ENCODE measurements around the gene YY1. TPM values are rescaled to one million over a fixed set of nuclear protein-coding genes. Genes with fewer than 3 reads are reported as not detected.

Gene YY1
- total and polyA plus RNA-seq, 7 donors, result 23.8 to 58.4 (median 44.6) TPM

- Histone ChIP-seq H3K9me3 (no peaks in the 10 kb centered on the region), H3K4me1 (peaks cover 19% of the 10 kb centered on the region), H3K4me3 (no peak overlapping the region), H3K27ac (no peak overlapping the region), H3K36me3 (ENCODE audit: insufficient read depth in 1 of 2, low read depth in 1 of 2) (peaks cover 0 to 11% of the 10 kb centered on the region in 2 donors), H3K27me3 (ENCODE audit: insufficient read depth in 3 of 3, low read length in 2 of 3) (no peaks in the 10 kb centered on the region)
- 78 to 84% (median 79%) methylated on average over 10 of the region's 10 CpGs for WGBS, 3 donors
- no peak for DNase-seq
- intact Hi-C loops (cut with DNase I), result no loop called here
- no peak for ATAC-seq
- TF ChIP-seq, protein P1, sequence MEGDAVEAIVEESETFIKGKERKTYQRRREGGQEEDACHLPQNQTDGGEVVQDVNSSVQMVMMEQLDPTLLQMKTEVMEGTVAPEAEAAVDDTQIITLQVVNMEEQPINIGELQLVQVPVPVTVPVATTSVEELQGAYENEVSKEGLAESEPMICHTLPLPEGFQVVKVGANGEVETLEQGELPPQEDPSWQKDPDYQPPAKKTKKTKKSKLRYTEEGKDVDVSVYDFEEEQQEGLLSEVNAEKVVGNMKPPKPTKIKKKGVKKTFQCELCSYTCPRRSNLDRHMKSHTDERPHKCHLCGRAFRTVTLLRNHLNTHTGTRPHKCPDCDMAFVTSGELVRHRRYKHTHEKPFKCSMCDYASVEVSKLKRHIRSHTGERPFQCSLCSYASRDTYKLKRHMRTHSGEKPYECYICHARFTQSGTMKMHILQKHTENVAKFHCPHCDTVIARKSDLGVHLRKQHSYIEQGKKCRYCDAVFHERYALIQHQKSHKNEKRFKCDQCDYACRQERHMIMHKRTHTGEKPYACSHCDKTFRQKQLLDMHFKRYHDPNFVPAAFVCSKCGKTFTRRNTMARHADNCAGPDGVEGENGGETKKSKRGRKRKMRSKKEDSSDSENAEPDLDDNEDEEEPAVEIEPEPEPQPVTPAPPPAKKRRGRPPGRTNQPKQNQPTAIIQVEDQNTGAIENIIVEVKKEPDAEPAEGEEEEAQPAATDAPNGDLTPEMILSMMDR (IDR thresholded peaks at IDR 0.05), result no peak
Observed at GRCh38 chr14:100271247-100271939, 32.4 kb downstream of the YY1 start.

DNA sequence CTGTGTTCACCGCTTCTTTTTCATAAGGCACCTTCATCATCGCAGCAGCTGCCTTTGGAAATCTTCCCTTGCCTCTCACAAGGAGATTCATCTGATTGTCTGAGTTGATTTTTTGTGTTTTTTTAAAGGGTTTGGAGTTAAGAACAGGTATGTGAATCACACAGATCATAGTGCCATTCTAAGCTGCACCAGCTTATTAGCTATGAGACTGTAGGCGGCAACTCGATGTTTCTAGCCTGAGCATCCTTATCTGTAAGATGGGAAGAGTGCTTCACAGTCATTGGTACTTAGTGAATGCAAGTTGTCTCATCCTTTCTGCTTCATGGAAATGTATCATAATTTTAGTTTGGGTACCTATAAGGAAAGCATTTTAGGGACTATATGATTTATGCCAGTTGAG lies 35.3 kb downstream of the YY1 start:
- 91 to 96% (median 95%) methylated on average over 4 of the region's 4 CpGs for WGBS, 3 donors
- intact Hi-C loops (cut with DNase I), result no loop called here
- Histone ChIP-seq H3K9me3 (no peaks in the 10 kb centered on the region), H3K27ac (no peak overlapping the region), H3K36me3 (ENCODE audit: insufficient read depth in 1 of 2, low read depth in 1 of 2) (peaks cover 0 to 27% of the 10 kb centered on the region in 2 donors), H3K4me3 (no peak overlapping the region), H3K4me1 (peaks cover 9% of the 10 kb centered on the region), H3K27me3 (ENCODE audit: insufficient read depth in 3 of 3, low read length in 2 of 3) (no peaks in the 10 kb centered on the region)
- TF ChIP-seq, protein P1 (IDR thresholded peaks at IDR 0.05), result no peak
- ATAC-seq, result no peak
- DNase-seq, result no peak

DNA sequence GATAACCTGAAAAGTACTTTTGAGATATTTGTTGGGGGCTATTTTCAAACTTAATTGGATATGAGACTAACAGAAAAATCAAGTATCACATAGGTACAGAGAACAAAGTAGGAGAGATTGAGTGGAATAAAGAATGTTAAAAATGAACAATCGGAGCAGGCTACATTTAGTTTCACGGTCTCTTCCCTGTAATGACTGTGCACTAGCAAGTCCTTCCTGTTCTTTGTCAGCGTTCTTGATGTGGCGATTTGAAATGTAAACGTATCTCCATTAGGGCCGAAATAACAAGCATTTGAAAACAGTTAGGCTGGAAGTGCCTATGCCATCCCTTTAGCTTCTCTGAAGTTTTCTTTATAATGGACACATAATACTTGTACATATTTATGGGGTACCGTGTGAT lies 36.3 kb downstream of the YY1 start:
- Histone ChIP-seq H3K9me3 (no peaks in the 10 kb centered on the region), H3K4me1 (peaks cover 9% of the 10 kb centered on the region), H3K4me3 (no peak overlapping the region), H3K36me3 (ENCODE audit: insufficient read depth in 1 of 2, low read depth in 1 of 2) (peaks cover 0 to 27% of the 10 kb centered on the region in 2 donors), H3K27ac (no peak overlapping the region), H3K27me3 (ENCODE audit: insufficient read depth in 3 of 3, low read length in 2 of 3) (no peaks in the 10 kb centered on the region)
- WGBS, 3 donors, result 80 to 84% (median 81%) methylated on average over 7 of the region's 7 CpGs
- DNase-seq (no peak), ATAC-seq (no peak)
- intact Hi-C loops (cut with DNase I), result no loop called here
- TF ChIP-seq, protein P1 (IDR thresholded peaks at IDR 0.05), result no peak

GRCh38 chr14:100278702-100279101 lies 39.8 kb downstream of the YY1 start:
- Histone ChIP-seq H3K4me3 (no peak overlapping the region), H3K27me3 (ENCODE audit: insufficient read depth in 3 of 3, low read length in 2 of 3) (no peaks in the 10 kb centered on the region), H3K36me3 (ENCODE audit: insufficient read depth in 1 of 2, low read depth in 1 of 2) (peaks cover 0 to 27% of the 10 kb centered on the region in 2 donors), H3K27ac (peak overlapping the region; percentile 9), H3K4me1 (peaks cover 33% of the 10 kb centered on the region), H3K9me3 (no peaks in the 10 kb centered on the region)
- TF ChIP-seq, protein P1 (IDR thresholded peaks at IDR 0.05), result no peak
- DNase-seq (no peak), ATAC-seq (peak; percentile 7 to 46 (median 32))
- intact Hi-C loops (cut with DNase I), result no loop called here
- WGBS, 3 donors, result 76 to 78% (median 77%) methylated on average over 8 of the region's 8 CpGs

DNA sequence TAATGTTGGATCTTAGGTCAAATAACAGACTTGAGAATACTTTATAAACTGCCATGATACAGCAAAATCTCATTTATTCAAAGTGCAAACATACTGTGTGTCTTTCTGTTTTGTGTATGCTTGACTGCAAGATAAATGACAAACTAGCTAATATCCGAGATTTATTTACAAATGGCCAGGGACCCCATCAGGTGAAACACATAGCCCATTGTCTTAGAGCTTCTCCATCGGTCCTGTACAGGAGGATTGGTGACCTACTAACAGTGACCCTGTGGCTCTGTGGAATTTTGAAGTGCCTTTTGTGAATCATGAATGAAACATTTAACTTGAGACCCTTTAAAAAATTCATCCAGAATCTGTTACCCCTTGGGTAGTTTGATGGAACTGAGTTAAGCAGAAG lies 40.2 kb downstream of the YY1 start:
- WGBS, 3 donors, result 79 to 90% (median 82%) methylated on average over 2 of the region's 2 CpGs
- ATAC-seq (no peak), DNase-seq (no peak)
- peaks cover 33% of the 10 kb centered on the region for H3K4me1 ChIP-seq
- peak overlapping the region; percentile 9 for H3K27ac ChIP-seq
- no peak overlapping the region for H3K4me3 ChIP-seq
- H3K27me3 ChIP-seq (ENCODE audit: insufficient read depth in 3 of 3, low read length in 2 of 3), result no peaks in the 10 kb centered on the region
- no peaks in the 10 kb centered on the region for H3K9me3 ChIP-seq
- intact Hi-C loops (cut with DNase I), result no loop called here
- TF ChIP-seq, protein P1 (IDR thresholded peaks at IDR 0.05), result no peak
- peaks cover 0 to 26% of the 10 kb centered on the region in 2 donors for H3K36me3 ChIP-seq (ENCODE audit: insufficient read depth in 1 of 2, low read depth in 1 of 2)

Measured in psoas muscle (tissue), 8 donors.